Stimulated activated CD8-positive, alpha-beta memory T cell treated with anti-CD3 and anti-CD28 coated beads, Interleukin-4, amount 100 ng/mL, for 48 hours (primary cell): ENCODE measurements around the gene NEDD4L.

Source experiments
- DNase-seq: peaks from one replicate; pipeline ENCODE4 v3.0.0-alpha.2; 2020

NEDD4L gene

DNA sequence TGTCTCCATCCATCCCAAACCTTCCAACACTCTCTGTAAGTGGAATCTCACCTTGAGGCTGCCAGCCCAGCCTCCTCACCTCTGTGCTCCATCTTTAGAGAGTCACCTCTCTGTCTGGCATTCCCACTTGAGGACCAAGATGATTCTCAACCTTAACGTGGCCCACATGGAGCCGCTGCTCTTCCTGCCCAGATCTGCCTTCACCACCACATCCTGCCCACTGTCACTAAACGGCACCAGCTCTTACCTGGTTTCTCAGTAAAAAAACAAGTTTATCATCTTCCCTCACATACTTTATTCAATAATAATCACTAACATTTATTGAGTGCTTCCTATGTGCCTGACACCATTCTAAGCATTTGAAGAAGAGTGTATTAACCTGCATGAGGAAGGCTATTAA is 80.4 kb downstream of the NEDD4L start:
- no peak for DNase-seq

GRCh38 chr18:58125183-58125582 is 81.2 kb downstream of the NEDD4L start:
- DNase-seq: no peak

DNA sequence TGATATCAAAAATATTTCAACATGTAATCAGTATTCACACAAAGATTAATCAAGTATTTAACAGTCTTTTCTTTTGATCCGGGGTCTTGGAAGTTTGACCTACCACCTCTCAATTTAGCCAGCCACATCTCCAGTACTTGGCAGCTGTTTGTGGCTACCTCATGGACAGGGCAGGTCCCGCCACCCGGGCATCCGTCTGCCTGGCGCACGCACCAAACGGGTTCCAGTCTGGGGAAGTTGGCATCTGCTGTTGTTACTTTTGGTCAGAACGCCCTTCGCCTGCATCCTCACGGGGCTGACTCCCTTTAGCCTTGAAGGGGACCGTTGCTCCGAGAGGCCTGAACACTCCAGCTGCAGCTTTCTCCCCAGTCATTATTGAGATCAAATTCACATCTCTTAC is 81.7 kb downstream of the NEDD4L start:
- DNase-seq: no peak

DNA sequence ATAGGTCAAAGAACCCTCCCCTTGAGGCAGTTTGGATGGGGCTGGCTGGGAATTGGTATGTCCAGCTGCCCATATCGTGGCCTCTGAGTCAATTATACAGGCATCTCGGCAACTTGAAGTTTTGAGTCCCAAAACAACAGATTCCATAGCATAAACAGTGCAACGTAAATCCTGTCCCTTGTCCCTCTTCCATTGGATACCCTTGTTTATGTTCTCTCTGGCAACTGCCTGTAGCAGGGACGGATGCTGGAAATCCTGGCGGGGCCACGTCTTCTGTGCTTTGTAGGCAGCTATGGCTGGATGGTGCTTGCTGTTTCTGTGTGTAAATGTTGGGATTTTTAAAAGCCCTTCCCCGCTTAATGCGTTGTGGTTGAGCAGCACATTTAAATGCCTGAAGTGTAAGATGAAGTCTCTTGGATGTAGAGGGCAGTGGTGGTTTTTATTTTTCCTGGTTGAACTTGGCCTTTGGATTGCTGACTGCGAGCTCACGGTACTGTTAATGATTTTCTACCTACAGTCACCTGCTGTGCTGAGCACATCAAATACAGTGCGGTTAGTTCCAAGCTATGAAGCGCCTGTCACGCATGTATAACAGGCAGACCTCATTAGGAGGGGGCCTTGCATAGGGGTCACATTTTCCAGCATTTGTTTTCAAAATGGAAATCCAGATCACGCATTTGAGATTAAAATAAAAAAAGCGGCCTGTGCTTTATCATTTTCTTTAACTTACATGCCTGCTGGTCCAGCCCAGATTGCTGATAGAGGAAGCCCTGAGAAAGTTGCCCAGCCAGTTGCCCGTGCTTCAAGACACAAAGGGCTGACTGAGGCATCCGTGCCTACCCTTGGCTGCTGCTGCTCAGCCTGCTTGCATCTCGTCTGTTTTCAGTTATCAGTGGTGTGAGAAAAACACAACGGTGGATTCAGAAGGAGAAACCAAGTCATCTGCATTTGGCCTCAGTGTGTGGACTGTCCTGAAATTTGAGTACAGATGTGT is 84.7 kb downstream of the NEDD4L start:
- no peak for DNase-seq

GRCh38 chr18:58132595-58133261 is 88.7 kb downstream of the NEDD4L start:
- no peak for DNase-seq

DNA sequence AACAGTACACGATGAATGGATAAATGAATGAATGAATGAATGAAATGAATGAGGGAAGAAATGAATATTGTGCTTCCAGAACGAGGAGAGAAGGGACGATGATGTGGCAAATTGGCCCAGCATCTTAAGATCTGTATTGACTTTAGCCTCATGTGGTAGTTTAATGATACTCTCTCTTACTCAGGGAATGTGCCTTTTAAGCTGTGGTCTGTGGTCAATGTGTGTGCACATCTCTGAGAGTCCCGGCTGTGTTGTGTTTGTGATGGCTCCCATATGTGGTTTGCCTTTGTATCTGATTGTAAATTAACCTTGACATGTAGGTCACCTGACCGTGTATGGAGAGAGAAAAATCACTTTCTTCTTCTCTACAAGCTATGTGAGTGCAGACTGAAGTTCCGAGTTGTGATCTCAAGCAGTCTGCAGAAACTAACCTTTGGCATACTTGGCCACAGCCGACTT is 91.2 kb downstream of the NEDD4L start:
- DNase-seq: no peak

DNA sequence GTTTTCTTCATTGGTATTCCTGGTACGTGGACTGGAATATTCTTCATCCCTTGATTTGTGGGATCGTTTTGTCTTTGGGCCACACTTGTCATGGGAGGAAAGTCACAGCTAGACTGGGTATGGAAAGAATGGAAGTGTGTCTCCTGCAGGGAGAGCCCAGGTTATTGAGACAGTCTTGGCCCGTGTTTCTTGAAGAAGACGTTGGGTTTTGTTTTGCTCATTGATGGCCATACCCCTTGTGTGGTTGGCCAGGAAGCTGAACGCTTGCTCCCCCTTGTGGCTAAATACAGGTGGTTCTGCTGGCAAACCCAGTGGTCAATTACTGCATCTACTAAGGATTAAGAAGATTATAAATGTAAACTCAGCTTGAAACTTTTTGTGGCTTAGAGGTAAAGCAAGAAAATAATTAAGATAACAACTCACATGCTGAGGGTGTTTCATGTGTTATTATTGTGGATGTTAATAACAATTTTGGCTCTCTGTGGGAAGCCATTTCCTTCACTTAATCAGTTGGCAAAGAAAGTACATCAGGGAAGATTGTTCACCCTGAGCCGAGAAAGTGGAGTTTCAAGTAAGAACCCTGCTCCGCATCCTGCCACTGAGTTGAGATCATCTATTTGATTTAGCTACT is 91.8 kb downstream of the NEDD4L start:
- peak; percentile 68 for DNase-seq

- no peak for DNase-seq
These were observed 92.9 kb downstream of the NEDD4L start for GRCh38 chr18:58136879-58137278.

GRCh38 chr18:58139459-58140386 is 95.7 kb downstream of the NEDD4L start:
- DNase-seq: no peak

DNA sequence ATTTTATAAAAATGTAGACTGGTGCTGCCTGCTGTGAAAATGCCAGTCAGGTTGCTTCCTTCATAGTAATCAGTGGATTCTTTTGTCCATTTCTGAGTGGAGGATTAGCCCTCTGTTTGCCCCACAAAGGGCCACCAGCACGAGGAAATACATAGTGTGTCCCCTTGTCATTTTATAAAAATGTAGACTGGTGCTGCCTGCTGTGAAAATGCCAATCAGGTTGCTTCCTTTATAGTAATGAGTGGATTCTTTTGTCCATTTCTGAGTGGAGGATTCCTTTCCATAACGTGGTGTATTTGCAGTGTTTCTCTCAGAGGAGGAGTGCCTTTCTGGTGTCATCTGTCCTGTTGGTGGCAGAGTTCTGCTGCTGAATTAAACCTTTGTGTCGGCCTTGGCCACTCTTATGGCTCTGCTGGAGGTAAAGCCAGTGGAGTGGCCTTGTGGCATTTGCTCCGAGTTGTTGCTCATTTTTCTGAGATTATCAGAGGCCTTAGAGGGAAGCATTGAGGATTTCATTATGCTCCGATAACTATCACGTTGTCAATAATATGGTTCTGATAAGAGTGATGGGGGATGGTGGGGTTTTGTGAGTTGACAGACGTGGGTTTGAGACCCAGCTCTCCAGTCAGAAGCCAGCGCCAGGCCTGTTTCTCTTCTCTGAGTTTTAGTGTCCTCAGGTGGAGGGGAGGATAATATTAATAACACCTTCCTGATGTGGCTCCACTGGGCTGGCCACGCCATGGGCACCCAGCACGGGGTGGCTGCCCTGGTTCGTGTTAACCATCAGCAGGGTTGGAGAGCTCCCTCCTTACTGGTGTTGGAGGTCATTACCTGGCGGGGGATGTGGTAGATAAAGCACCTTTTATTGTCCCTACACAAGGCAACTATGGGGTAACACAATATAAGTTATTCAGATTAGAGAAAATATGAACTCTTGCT is 96.6 kb downstream of the NEDD4L start:
- no peak for DNase-seq

DNA sequence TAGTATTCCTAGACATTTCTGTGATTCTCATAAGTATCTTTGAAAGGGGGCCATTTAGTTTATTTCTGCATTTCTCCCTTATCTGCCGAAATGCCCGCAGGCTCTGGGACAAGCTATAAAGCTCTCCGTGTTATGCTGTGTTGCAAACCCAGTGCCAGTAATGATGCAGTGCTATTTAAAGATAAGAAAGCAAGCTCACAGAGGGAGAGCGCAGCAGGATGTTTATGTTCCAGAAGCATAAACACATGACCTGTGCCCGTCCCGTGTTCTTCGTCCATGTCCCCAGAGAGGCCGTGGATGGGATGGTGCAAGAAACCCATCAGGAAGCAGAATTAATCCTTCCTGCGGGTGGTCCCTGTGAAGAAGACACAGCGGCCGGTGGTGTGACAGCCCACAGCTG is 99.4 kb downstream of the NEDD4L start:
- DNase-seq: no peak

DNA sequence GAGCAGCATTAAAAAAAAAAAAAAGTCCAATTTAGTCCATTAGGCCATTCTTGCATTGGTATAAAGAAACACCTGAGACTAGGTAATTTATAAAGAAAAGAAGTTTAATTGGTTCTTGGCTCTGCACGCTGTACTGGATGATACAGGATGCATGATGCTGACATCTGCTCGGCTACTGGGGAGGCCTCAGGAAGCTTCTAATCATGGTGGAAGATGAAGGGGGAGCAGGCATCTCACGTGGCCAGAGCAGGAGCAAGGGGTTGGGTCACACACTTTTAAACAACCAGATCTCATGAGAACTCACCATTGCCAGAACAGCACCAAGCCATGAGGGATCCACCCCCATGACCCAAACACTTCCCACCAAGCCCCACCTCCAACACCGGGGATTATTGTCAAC is 100.1 kb downstream of the NEDD4L start:
- no peak for DNase-seq

GRCh38 chr18:58144671-58145285 is 100.8 kb downstream of the NEDD4L start:
- DNase-seq: no peak

DNA sequence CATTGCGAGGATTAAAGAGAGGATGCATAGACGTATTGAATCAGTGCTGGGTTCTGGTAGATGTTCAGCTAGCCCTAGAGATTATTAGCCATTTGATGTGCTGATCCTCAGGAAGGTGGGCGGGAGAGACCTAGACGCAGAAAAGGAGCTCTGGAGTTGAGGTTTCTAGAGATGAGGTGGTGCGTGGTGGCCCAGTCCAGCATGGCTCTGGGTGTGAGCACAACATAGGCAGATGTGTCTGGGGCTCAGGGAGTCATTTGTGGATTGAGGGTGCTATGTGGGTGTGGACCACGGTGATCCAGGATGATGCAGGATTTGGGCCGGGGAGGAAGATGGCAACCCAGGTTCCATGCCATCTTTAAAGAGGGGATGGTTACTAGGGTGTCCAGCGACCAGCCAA is 102.1 kb downstream of the NEDD4L start:
- DNase-seq: no peak

- no peak for DNase-seq
These were observed 105.0 kb downstream of the NEDD4L start for GRCh38 chr18:58148954-58149471.

- no peak for DNase-seq
These were observed 106.7 kb downstream of the NEDD4L start for GRCh38 chr18:58150772-58151171.

- no peak for DNase-seq
These were observed 108.2 kb downstream of the NEDD4L start for GRCh38 chr18:58152216-58152615.

GRCh38 chr18:58152891-58153290 is 108.9 kb downstream of the NEDD4L start:
- no peak for DNase-seq

- no peak for DNase-seq
These were observed 112.5 kb downstream of the NEDD4L start for GRCh38 chr18:58156516-58156915.

- DNase-seq: no peak
These were observed 113.2 kb downstream of the NEDD4L start for GRCh38 chr18:58157237-58157636.

DNA sequence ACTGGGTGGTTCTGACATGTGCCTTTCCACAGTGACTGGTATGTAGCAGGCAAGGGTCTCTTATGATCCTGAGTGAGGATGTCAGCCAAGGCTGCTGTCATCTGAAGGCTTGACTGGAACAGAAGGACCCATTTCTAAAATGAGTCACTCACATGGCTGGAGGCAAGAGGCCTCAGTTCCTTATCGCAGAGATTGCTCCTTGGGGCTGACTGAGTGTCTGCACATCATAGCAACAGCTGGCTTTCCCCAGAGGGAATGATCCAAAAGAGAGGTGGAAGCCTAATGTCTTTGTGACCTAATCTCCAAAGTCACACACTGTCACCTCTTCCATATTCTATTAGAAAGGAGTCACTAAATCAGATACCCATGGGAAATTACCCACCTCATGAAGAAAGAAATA is 114.0 kb downstream of the NEDD4L start:
- no peak for DNase-seq
